GM18499 (cell line): ENCODE measurements around the gene MICAL1.

Source experiments
- ATAC-seq: cut with Tn5 transposase; IDR thresholded peaks from one replicate; pipeline ENCODE4 v1.9.1; 2021; ENCODE audit warnings: moderate number of reproducible peaks; ENCODE audit not compliant: insufficient read depth, unreplicated experiment

The MICAL1 gene

DNA sequence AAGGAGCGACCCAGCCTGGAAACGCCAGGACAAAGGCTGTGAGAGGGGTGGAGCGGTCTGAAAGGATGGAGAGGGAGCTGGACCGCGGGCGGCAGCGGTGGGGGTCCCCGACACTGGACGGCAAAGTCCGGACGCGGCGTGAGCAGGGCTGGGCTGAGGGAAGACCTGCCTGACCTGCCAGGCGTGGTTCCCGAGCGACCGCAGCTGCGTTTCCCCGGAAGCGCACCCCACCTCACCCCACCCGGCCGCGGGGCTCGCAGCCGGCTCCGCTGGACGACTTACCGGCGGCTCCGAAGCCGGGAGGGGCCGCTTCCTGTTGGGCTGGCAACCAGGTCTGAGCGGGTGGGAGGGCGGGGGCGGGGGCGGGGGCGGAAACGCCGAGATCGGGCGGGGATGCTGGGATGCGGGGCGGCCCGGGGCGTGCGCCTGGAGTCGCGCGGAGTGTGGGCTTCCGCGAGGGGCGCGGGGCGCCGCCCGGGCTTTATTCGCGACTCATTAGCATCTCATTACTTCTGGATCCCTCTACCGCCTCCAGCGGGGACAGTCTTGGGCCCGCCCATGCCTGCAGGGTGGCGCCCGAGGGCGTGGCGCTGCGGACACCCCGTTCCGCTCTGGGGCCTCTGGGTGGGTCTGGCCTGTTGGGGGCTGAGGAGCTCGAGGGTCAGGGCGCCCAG lies at the start of gene MICAL1:
MICAL1 (minus strand) TSS at position 336 of the 674 bp plus-strand sequence. CDS start 1,576 bp downstream, outside the sequence.
- ATAC-seq: peak; percentile 37

GRCh38 chr6:109503327-109504224 lies 48.0 kb upstream of the MICAL1 start:
- ATAC-seq: no peak

DNA sequence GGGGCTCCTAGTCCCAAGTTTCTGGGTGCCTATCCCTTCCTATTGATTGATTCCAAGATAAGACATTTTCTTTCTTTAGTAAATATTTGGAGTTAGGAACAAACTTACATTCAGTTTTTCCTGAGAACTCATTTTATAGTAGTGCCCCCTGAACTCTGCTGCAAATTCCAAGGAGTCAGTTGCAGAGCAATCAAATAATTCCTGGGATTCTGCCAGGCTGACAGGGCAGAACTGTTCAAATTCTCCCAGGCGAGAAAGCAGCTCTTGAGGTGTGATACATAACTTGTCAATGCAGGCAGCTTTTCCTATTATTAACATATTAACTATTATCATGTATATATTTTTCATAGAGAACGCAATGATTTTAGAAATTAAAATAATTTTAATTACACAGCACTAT lies 43.4 kb upstream of the MICAL1 start:
- ATAC-seq: no peak

DNA sequence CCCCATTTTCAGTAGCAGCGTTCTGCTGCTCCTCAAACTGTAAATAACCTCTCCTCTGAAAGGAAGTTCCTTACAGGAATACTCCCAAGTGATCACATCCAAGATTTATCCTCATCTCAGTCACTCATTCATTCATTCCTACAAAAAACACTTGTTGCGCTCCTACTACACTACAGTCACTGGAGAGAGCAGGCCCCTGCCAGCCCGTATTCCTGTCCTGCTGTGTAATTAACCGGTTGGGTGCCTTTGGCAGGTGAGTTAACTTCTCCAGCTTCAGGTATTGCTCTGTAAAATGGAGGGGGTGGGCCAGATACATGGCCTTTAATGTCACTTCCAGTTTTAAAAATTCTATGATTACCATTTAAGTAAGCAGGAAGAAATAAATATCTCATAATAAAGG lies 42.5 kb upstream of the MICAL1 start:
- ATAC-seq: no peak

DNA sequence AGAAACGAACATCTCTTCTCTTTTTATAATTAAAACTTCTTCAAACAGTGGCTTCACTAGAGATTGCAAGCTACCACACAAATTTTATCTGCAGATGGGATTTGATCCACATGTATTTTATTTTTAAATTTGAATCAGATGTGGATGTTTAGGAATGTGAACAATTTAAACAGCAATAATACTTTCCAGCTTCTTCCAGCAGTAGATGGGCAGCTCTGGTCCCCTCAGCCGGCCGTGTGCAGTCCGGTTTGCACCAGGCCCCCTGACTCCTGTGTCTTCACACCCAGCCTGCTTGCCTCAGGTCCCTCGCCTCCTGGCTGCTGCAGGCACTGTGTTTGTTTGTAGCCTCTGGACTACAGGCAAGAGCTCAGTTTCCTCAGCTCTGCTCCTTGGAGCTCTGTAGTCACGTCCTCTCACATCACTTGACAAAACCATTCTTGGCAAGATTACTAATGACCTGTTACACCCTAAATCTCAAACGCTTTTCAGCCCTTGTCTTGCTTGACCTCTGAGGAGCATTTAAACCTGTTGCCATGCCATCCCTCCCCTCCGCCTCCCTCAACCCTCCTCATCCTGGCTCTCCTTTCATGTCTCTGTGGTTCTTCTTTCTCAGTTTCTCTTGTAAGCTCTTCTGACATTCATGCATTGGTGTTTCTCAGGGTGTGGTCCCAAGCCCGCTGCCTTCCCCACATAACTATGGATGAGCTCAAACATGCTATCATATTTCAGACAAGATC lies 40.6 kb upstream of the MICAL1 start:
- ATAC-seq: no peak

- no peak for ATAC-seq
These were observed 38.3 kb upstream of the MICAL1 start for GRCh38 chr6:109493865-109494264.

- no peak for ATAC-seq
These were observed 35.8 kb upstream of the MICAL1 start for GRCh38 chr6:109491207-109491938.

GRCh38 chr6:109490713-109491112 lies 35.1 kb upstream of the MICAL1 start:
- no peak for ATAC-seq

DNA sequence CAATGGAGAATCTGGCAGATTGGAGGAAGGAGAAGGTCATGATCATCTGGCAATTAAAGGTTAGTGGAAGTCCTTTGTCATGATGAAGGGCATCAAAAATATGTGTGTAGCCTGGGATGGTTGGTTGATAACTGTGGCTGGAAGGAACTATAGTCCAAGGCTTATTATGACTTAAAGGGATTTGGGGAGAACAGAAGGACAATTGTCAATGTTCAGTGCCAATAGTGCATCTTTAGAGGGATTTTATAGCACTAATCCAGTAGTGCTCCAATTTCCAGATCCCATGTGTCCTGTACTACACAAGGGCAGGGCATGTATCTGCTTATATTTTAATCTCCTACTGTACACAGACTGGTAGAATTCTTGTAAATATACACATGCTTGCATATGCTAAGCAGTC lies 32.4 kb upstream of the MICAL1 start:
- no peak for ATAC-seq

GRCh38 chr6:109486068-109486467 lies 30.5 kb upstream of the MICAL1 start:
- no peak for ATAC-seq

- no peak for ATAC-seq
These were observed 29.8 kb upstream of the MICAL1 start for GRCh38 chr6:109485266-109485935.

GRCh38 chr6:109484122-109484521 lies 28.6 kb upstream of the MICAL1 start:
- ATAC-seq: no peak

DNA sequence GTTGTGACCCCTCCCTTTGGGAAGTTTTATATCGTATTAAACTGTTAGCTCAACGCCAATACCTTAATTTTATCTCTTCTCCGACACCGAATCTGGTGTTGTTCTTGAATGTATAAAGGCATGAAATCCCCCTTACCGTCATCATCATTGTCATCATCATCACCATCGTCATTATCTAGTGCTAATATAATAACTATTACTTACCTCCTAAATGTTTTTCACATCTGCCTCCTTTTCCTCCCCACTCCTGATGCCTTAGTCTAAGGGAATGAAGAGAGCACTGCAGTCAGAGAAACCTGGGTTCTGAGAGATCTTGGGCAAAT lies 28.1 kb upstream of the MICAL1 start:
- ATAC-seq: no peak

DNA sequence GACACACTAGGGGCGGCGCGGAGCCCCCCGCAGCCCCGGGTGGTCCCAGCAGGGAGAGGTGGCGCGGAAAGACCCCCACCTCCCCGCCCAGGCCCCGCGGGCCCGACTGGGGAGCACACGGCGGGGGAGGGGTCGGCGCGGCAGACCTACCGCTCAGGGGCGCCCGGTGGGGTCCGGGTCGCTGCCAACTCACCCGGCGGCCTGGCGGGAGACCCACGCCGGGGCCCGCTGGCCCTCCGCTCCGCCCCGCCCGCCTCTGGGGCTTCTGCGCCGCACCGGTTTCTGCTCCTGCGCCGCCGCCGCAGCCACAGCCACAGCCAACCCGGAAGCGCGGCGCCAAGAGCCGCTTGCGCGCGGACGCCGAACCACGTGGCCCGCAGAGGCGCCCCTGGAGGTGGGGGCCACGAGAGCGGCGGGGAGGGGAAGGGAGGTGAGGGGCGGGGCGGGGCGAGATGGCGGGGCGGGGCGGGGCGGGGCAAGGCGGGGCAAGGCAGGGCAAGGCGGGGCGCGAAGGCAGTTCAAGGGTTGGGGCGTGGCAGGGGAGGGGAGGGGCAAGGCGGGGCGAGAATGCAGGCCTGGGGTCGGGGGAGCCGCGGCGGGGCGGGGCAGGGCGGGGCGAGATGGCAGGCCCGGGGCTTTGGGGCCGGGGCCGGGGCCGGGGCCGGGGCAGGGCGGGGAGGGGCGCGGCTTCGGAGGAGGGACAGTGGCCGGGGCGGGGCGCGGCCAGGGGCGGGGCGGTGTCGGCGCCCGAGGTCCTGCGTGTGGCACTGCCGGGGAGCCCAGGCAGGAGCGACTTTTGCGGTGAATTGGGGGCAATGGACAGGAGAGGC lies 27.5 kb upstream of the MICAL1 start, which contains the start of gene ZBTB24:
ZBTB24 (minus strand) TSS at position 315 of the 830 bp plus-strand sequence. CDS start 1,193 bp downstream, outside the sequence.
- peak; percentile 52 for ATAC-seq

- ATAC-seq: no peak
These were observed 25.5 kb upstream of the MICAL1 start for GRCh38 chr6:109480993-109481480.

DNA sequence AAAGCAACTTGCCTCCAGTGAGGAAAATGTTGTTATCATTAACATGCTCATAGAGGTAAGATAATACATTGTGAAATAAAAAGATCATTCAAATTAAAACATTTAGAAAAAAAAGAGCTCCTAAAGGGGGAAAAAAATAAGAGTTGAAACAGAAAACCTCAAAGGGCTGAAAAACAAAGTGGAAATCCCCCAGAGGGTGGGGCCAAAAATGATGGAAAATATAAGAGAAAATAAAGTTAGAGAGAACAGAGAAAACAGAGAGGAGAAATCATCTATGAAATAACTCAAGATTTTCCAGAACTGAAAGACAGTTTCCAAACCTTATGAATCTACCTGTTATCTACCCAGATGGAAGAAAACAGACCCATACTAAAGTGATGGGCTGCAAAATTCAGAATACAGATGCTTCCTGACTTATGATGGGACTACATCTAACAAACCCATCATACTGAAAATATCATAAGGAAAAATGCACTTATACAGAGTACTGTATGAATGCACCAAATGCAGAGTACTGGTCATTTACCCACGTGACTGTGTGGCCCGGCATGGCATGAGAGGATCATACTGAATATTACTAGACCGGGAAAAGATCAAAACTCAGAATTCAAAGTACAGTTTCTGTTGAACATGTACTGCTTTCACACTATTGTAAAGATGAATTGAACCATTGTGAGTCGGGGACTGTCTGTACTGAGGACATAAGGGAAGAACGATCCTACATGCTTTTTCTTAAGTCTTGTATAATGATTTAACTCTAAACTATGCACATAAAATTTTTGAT lies 23.5 kb upstream of the MICAL1 start:
- ATAC-seq: no peak

DNA sequence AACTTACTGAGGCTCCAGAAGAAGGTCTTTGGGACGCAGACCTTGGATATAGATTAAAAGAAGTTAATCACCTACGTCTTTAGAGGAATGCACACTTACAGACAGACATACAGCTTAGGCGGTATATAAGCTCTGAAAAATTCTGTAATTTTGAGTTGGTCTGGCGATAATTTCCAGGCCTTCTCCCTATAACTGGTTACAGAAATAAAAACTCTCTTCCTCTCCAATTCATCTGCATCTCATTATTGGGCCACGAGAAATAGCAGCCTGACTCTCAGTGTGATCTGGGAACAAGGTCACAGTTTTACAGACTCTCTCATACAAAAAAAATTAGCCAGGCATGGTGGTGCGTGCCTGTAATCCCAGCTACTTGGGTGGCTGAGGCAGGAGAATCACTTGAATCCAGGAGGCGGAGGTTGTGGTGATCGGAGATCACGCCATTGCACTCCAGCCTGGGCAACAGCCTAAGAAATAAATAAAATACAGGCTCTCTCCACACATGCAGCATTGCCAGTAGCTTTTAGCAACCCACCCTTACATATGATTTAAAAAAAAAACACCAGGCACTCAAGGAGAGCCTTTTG lies 22.7 kb upstream of the MICAL1 start:
- no peak for ATAC-seq

DNA sequence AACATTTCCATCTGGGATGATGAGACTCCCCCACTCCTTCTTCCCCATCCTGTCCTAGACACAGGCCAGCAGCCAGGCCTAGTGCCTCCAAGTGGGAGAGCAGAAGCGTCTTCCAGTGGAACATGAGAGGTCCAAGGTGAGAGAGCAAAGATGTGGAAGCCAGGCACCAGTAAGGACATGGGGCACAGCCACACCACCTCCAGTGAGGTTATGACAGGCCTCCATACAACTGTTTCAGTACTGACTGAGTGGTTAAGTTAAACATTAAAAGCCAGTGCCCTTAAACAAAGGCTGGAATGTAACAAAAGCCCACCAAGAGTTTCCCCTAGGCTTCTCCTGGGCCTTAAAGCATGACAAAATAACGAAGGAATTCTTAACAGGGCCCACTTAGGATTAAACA lies 22.2 kb upstream of the MICAL1 start:
- no peak for ATAC-seq
